HCT116 (cell line): ENCODE data around the gene PITRM1. TPM values are rescaled to one million over a fixed set of nuclear protein-coding genes. Genes with fewer than 3 reads are reported as not detected.

Source experiments
- ATAC-seq: fragments of 200-7000 bp; cut with Tn5 transposase; 2 replicates; pipeline ENCODE4 v1.9.1; 2020; ENCODE audit warnings: mild to moderate bottlenecking, moderate library complexity
- BruUV-seq: library from RNA; stranded (reverse); fragments of 400-500 nt; replicated peaks from 2 replicates; lab custom pipeline; 2021; lab: Mats Ljungman, UMichigan
- CTCF ChIA-PET: fragments of 300-600 bp; sonication (Branson Sonifier 250); formaldehyde crosslinking; loops from one replicate; lab custom pipeline; 2021; ENCODE audit warnings: antibody characterized with exemption; lab: Charles Lee
- POLR2A ChIA-PET: fragments of 300-600, 350-600 bp; sonication (Branson Sonifier 250); formaldehyde crosslinking; loops from one replicate; lab custom pipeline; 2021; ENCODE audit warnings: antibody characterized with exemption; lab: Charles Lee
- RAD21 ChIA-PET, 2 experiments: fragments of 300-600 bp; sonication (Branson Sonifier 250); formaldehyde crosslinking; loops; one replicate each; lab custom pipeline; 2023; ENCODE audit warnings: low total read pairs in 2 of 2; ENCODE audit not compliant: uncharacterized antibody in 2 of 2, unreplicated experiment in 2 of 2, low non-redundant PET in 1 of 2; lab: Charles Lee
- DNase-seq: peaks from one replicate; pipeline ENCODE4 v3.0.0-alpha.2; 2010; ENCODE audit warnings: low read depth, low spot score
- H2AFZ ChIP-seq: fragments of 200-600 bp; shearing (Covaris generic), sonication (generic); 2 replicates; pipeline ENCODE4 v1.6.1; 2017; ENCODE audit warnings: low read depth, mixed run types, mixed read lengths, antibody characterized with exemption, low read length; ENCODE audit not compliant: poor library complexity, severe bottlenecking
- H3K27ac ChIP-seq: 2 replicates; pipeline ENCODE4 v1.5.1; 2012; ENCODE audit warnings: low read depth, low read length
- H3K27me3 ChIP-seq: fragments of 200-600 bp; sonication (generic); 2 replicates; pipeline ENCODE4 v1.6.1; 2016; ENCODE audit warnings: mixed run types, low read length, mixed read lengths; ENCODE audit not compliant: insufficient read depth
- H3K36me3 ChIP-seq, 2 experiments: fragments of 200-500 bp in 1 of 2; fragments of 200-600 bp in 1 of 2; sonication (Bioruptor generic) in 1 of 2; sonication (generic) in 1 of 2; 2 replicates each; pipeline versions ENCODE4 v1.5.1 to v1.6.1; 2014 to 2016; ENCODE audit warnings: low read length in 2 of 2, inconsistent platforms in 1 of 2, mixed read lengths in 1 of 2, mixed run types in 1 of 2; ENCODE audit not compliant: insufficient read depth in 2 of 2, control insufficient read depth in 1 of 2
- H3K4me1 ChIP-seq, 2 experiments: fragments of 200-600 bp in 1 of 2; sonication (generic) in 1 of 2; 2 replicates each; pipeline versions ENCODE4 v1.5.1 to v1.6.1; 2012 to 2017; ENCODE audit warnings: low read length in 2 of 2, inconsistent platforms in 1 of 2, mild to moderate bottlenecking in 1 of 2, mixed read lengths in 1 of 2, mixed run types in 1 of 2, moderate library complexity in 1 of 2; ENCODE audit not compliant: insufficient read depth in 2 of 2, control insufficient read depth in 1 of 2
- H3K4me2 ChIP-seq: fragments of 200-600 bp; sonication (generic); 2 replicates; pipeline ENCODE4 v1.6.1; 2017; ENCODE audit warnings: mixed run types, low read length, mixed read lengths
- H3K4me3 ChIP-seq, 2 experiments: fragments of 200-600 bp in 1 of 2; sonication (generic) in 1 of 2; replicated peaks in 1 of 2; 2 replicates each; pipeline ENCODE4 v1.5.1; 2011 to 2016; ENCODE audit warnings: low read length in 2 of 2, control low read depth in 1 of 2, low read depth in 1 of 2, mild to moderate bottlenecking in 1 of 2, mixed read lengths in 1 of 2, mixed run types in 1 of 2
- H3K79me2 ChIP-seq: fragments of 200-600 bp; sonication (generic); 2 replicates; pipeline ENCODE4 v1.6.1; 2017; ENCODE audit warnings: mild to moderate bottlenecking, mixed run types, low read length, moderate library complexity, mixed read lengths; ENCODE audit not compliant: insufficient read depth
- H3K9ac ChIP-seq: fragments of 200-600 bp; sonication (generic); 2 replicates; pipeline ENCODE4 v1.6.1; 2016; ENCODE audit warnings: low read length, mixed read lengths
- H3K9me2 ChIP-seq: fragments of 200-600 bp; sonication (generic), shearing (Covaris generic); 2 replicates; pipeline ENCODE4 v1.6.1; 2017; ENCODE audit warnings: mixed run types, mild to moderate bottlenecking, moderate library complexity; ENCODE audit not compliant: insufficient read depth
- H3K9me3 ChIP-seq, 2 experiments: fragments of 200-500 bp in 1 of 2; fragments of 200-600 bp in 1 of 2; sonication (Bioruptor generic) in 1 of 2; sonication (generic) in 1 of 2; 2 replicates each; pipeline ENCODE4 v1.6.1; 2014 to 2017; ENCODE audit warnings: low read length in 2 of 2, mixed read lengths in 2 of 2, inconsistent platforms in 1 of 2, low read depth in 1 of 2, mild to moderate bottlenecking in 1 of 2, mixed run types in 1 of 2, moderate library complexity in 1 of 2; ENCODE audit not compliant: control insufficient read depth in 1 of 2, insufficient read depth in 1 of 2
- H4K20me1 ChIP-seq: fragments of 200-600 bp; sonication (generic), shearing (Covaris generic); 2 replicates; pipeline ENCODE4 v1.6.1; 2017; ENCODE audit warnings: mixed run types, mild to moderate bottlenecking, moderate library complexity; ENCODE audit not compliant: insufficient read depth
- POLR2A ChIP-seq: IDR thresholded peaks from 2 replicates; pipeline ENCODE4 v1.7.0; 2011; ENCODE audit warnings: borderline replicate concordance; ENCODE audit not compliant: insufficient read depth, insufficient read length; ENCODE audit errors: extremely low read depth
- POLR2AphosphoS5 ChIP-seq: IDR thresholded peaks from 2 replicates; pipeline ENCODE4 v1.6.1; 2011; ENCODE audit warnings: mild to moderate bottlenecking, low read depth, low read length, moderate library complexity
- RAD21 ChIP-seq: IDR thresholded peaks from 2 replicates; pipeline ENCODE4 v1.6.1; 2012; ENCODE audit warnings: low read depth, mild to moderate bottlenecking
- TCF7L2 ChIP-seq: IDR thresholded peaks from 2 replicates; pipeline ENCODE4 v1.7.0; 2011; ENCODE audit warnings: borderline replicate concordance, inconsistent platforms; ENCODE audit not compliant: insufficient read depth, insufficient read length; ENCODE audit errors: extremely low read depth
- intact Hi-C: fragments of 100-400 bp; cut with micrococcal nuclease; formaldehyde crosslinking; loops from 2 replicates; pipeline ENCODE4 v1.10.0; 2022
- total RNA-seq: library from RNA; stranded (reverse); gene quantifications from one replicate; pipeline ENCODE4 v1.2.1, GENCODE V29; 2021; ENCODE audit not compliant: unreplicated experiment
- TF ChIP-seq, protein P1 (sequence below): IDR thresholded peaks from 2 replicates; pipeline ENCODE4 v1.6.1; 2012
- TF ChIP-seq, protein P2 (sequence below): IDR thresholded peaks from 2 replicates; pipeline ENCODE4 v1.6.1; 2012
- TF ChIP-seq, protein P3 (sequence below): IDR thresholded peaks from 2 replicates; pipeline ENCODE4 v1.6.1; 2012; ENCODE audit warnings: low read depth
- TF ChIP-seq, protein P4 (sequence below): IDR thresholded peaks from 2 replicates; pipeline ENCODE4 v1.6.1; 2011; ENCODE audit warnings: mild to moderate bottlenecking, low read length, moderate library complexity; ENCODE audit not compliant: insufficient replicate concordance; ENCODE audit errors: extremely low read depth

The PITRM1 gene
- total RNA-seq, 1 experiment from 2014 or later = 59.5 TPM

DNA sequence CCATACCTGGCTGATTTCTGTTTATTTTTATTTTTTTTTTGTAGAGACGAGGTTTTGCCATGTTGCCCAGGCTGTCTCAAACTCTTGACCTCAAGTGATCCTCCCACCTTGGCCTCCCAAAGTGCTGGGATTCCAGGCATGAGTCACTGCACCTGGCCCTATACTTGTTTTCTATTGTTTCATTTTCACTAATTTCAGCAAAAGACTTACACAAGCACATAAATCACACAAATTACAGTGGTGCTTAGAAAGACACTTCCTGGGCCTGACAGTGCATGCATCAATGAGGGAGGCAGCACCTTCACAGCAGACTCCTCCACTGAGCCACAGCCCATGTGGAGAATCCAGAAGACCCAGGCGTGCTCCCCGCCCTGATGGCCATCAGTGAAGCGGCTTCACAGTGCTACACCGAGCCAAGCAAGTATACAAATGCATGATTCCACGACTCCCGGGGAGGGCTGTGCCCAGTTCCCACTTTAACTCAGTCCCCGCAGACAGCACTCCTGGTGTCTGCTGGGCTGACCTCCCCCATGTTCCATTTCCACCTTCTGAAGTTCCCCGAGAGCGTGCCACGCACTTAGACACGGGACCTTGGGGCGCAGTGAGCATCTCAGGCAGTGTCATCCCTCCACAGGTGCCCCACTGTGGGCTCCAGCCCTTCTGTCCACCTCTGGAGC lies 20.6 kb downstream of the PITRM1 start:
- Histone ChIP-seq H3K27ac (no peak overlapping the region), H3K27me3 (no peaks in the 10 kb centered on the region), H2AFZ (no peak overlapping the region), H3K4me3 (no peak overlapping the region), H3K36me3 (peaks cover 34 to 54% of the 10 kb centered on the region in 2 experiments), H3K9ac (no peak overlapping the region), H4K20me1 (no peaks in the 10 kb centered on the region), H3K79me2 (no peaks in the 10 kb centered on the region), H3K9me3 (no peaks in the 10 kb centered on the region), H3K4me1 (no peaks in the 10 kb centered on the region), H3K9me2 (no peaks in the 10 kb centered on the region), H3K4me2 (no peak overlapping the region)
- TF ChIP-seq POLR2AphosphoS5 = no peak
- TF ChIP-seq, protein P1, sequence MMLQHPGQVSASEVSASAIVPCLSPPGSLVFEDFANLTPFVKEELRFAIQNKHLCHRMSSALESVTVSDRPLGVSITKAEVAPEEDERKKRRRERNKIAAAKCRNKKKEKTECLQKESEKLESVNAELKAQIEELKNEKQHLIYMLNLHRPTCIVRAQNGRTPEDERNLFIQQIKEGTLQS = no peak
- no peak for TF ChIP-seq TCF7L2
- TF ChIP-seq, protein P2, sequence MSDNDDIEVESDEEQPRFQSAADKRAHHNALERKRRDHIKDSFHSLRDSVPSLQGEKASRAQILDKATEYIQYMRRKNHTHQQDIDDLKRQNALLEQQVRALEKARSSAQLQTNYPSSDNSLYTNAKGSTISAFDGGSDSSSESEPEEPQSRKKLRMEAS = no peak
- TF ChIP-seq, protein P3, sequence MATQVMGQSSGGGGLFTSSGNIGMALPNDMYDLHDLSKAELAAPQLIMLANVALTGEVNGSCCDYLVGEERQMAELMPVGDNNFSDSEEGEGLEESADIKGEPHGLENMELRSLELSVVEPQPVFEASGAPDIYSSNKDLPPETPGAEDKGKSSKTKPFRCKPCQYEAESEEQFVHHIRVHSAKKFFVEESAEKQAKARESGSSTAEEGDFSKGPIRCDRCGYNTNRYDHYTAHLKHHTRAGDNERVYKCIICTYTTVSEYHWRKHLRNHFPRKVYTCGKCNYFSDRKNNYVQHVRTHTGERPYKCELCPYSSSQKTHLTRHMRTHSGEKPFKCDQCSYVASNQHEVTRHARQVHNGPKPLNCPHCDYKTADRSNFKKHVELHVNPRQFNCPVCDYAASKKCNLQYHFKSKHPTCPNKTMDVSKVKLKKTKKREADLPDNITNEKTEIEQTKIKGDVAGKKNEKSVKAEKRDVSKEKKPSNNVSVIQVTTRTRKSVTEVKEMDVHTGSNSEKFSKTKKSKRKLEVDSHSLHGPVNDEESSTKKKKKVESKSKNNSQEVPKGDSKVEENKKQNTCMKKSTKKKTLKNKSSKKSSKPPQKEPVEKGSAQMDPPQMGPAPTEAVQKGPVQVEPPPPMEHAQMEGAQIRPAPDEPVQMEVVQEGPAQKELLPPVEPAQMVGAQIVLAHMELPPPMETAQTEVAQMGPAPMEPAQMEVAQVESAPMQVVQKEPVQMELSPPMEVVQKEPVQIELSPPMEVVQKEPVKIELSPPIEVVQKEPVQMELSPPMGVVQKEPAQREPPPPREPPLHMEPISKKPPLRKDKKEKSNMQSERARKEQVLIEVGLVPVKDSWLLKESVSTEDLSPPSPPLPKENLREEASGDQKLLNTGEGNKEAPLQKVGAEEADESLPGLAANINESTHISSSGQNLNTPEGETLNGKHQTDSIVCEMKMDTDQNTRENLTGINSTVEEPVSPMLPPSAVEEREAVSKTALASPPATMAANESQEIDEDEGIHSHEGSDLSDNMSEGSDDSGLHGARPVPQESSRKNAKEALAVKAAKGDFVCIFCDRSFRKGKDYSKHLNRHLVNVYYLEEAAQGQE = no peak
- TF ChIP-seq POLR2A = no peak
- TF ChIP-seq, protein P4, sequence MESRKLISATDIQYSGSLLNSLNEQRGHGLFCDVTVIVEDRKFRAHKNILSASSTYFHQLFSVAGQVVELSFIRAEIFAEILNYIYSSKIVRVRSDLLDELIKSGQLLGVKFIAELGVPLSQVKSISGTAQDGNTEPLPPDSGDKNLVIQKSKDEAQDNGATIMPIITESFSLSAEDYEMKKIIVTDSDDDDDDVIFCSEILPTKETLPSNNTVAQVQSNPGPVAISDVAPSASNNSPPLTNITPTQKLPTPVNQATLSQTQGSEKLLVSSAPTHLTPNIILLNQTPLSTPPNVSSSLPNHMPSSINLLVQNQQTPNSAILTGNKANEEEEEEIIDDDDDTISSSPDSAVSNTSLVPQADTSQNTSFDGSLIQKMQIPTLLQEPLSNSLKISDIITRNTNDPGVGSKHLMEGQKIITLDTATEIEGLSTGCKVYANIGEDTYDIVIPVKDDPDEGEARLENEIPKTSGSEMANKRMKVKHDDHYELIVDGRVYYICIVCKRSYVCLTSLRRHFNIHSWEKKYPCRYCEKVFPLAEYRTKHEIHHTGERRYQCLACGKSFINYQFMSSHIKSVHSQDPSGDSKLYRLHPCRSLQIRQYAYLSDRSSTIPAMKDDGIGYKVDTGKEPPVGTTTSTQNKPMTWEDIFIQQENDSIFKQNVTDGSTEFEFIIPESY = no peak
- no peak for TF ChIP-seq RAD21
- no peak for DNase-seq
- intact Hi-C loops = no loop called here
- ChIA-PET POLR2A (no interaction called here), RAD21 (no interaction called here), CTCF (no interaction called here)
- no TSS peak for BruUV-seq
- ATAC-seq = no peak
